Stomach (tissue), 9 donors: ENCODE measurements around the gene IL31RA. TPM values are rescaled to one million over a fixed set of nuclear protein-coding genes. Genes with fewer than 3 reads are reported as not detected.

ENCODE experiments used
- DNase-seq, 2 donors: peaks; one replicate each; pipeline versions ENCODE4 v3.0.0 to v3.0.0-alpha.2; 2013 to 2019
- H3K27ac ChIP-seq, 5 donors: fragments of 200-600 bp in 4 of 5; sonication (generic) in 4 of 5; one replicate each; pipeline ENCODE4 v1.5.1; 2013 to 2019; ENCODE audit warnings: mild to moderate bottlenecking in 1 of 5, moderate library complexity in 1 of 5
- H3K27me3 ChIP-seq, 3 donors: fragments of 200-600 bp; sonication (generic); one replicate each; pipeline ENCODE4 v1.5.1; 2017 to 2019; ENCODE audit warnings: mixed run types in 1 of 3
- H3K36me3 ChIP-seq, 4 donors: fragments of 200-600 bp; sonication (generic); 1 replicate in 3 of 4; 2 replicates in 1 of 4; pipeline ENCODE4 v1.5.1; 2016 to 2019
- H3K4me1 ChIP-seq, 4 donors: fragments of 200-600 bp; sonication (generic); one replicate each; pipeline ENCODE4 v1.5.1; 2016 to 2019
- H3K4me3 ChIP-seq, 4 donors: fragments of 200-600 bp; sonication (generic) in 3 of 4; one replicate each; pipeline ENCODE4 v1.5.1; 2016 to 2019; ENCODE audit warnings: mild to moderate bottlenecking in 1 of 4
- H3K9me3 ChIP-seq, 4 donors: fragments of 200-600 bp; sonication (generic); one replicate each; pipeline ENCODE4 v1.5.1; 2016 to 2019
- EP300 ChIP-seq: sonication (generic); formaldehyde crosslinking; IDR thresholded peaks from one replicate; pipeline ENCODE4 v1.6.1; 2017; ENCODE audit warnings: antibody characterized with exemption
- POLR2A ChIP-seq, 4 donors: fragments of 450-650 bp; IDR thresholded peaks; one replicate each; pipeline ENCODE4 v1.6.1; 2016; ENCODE audit warnings: antibody characterized with exemption in 4 of 4, control low read depth in 2 of 4, mild to moderate bottlenecking in 1 of 4, moderate library complexity in 1 of 4
- POLR2AphosphoS5 ChIP-seq, 3 donors: sonication (generic); formaldehyde crosslinking; IDR thresholded peaks; one replicate each; pipeline ENCODE4 v1.6.1; 2016; ENCODE audit warnings: antibody characterized with exemption in 3 of 3
- WGBS, 5 donors: extraction: QIAGEN DNeasy Blood & Tissue Kit in 3 of 5; methylation state at CpG; one replicate each; pipeline versions ENCODE4 v1.1.5 to v1.1.7; 2013 to 2018; 5-methylcytosine and 5-hydroxymethylcytosine counted together
- intact Hi-C: fragments of 100-400 bp; cut with DNase I; formaldehyde crosslinking; loops from one replicate; pipeline ENCODE4 v1.15.1; 2023; ENCODE audit warnings: low total_unique reads
- polyA plus RNA-seq, 3 donors: library from polyadenylated mRNA; stranded (reverse); fragments of 200-250 nt; gene quantifications; one replicate each; pipeline ENCODE4 v1.2.3, GENCODE V29; 2013
- total RNA-seq, 5 donors: library from RNA; depleted of rRNA; stranded (reverse); fragments of >200 nt; gene quantifications; one replicate each; pipeline versions ENCODE4 v1.1.0 to v1.2.3, GENCODE V29; 2014 to 2016
- TF ChIP-seq, protein P1 (sequence below), 7 experiments: fragments of 450-650 bp in 4 of 7; fragments of 200-600 bp in 3 of 7; sonication (generic) in 3 of 7; IDR thresholded peaks; one replicate each; pipeline ENCODE4 v1.5.1; 2016 to 2019; ENCODE audit warnings: antibody characterized with exemption in 7 of 7, control low read depth in 2 of 7, mild to moderate bottlenecking in 1 of 7
- donor health status: healthy with polysubstance abuse.
- donor health status: Bipolar disorder and iron deficiency.
- donor health status: healthy.

Gene IL31RA
- total and polyA plus RNA-seq, 8 donors: 0.18 to 1.3 TPM; not detected in 6

DNA sequence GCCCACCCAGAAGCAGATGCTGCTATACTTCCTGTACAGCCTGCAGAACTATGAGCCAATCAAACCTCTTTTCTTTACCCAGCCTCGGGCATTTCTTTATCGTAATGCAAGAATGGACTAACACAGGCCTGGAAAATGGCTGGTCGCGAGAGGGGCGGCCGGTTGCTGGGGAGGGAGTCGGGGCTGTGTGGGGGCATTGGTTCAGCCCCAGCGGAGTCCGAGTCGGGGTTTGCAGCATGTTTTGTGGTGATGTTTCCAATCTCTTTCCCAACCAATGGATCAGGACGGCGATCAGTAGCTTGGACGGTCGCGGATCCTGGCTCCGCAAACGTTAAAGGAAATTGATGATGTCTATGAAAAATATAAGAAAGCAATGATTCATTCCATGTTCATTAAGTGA is 18.7 kb upstream of the IL31RA start:
- DNase-seq: no peak
- H3K4me1 ChIP-seq: no peaks in the 10 kb centered on the region
- intact Hi-C loops: no loop called here
- no peaks in the 10 kb centered on the region for H3K36me3 ChIP-seq
- H3K27me3 ChIP-seq: no peaks in the 10 kb centered on the region
- TF ChIP-seq POLR2A (IDR thresholded peaks at IDR 0.05) (no peak), EP300 (no peak), POLR2AphosphoS5 (IDR thresholded peaks at IDR 0.05) (no peak)
- TF ChIP-seq, protein P1, sequence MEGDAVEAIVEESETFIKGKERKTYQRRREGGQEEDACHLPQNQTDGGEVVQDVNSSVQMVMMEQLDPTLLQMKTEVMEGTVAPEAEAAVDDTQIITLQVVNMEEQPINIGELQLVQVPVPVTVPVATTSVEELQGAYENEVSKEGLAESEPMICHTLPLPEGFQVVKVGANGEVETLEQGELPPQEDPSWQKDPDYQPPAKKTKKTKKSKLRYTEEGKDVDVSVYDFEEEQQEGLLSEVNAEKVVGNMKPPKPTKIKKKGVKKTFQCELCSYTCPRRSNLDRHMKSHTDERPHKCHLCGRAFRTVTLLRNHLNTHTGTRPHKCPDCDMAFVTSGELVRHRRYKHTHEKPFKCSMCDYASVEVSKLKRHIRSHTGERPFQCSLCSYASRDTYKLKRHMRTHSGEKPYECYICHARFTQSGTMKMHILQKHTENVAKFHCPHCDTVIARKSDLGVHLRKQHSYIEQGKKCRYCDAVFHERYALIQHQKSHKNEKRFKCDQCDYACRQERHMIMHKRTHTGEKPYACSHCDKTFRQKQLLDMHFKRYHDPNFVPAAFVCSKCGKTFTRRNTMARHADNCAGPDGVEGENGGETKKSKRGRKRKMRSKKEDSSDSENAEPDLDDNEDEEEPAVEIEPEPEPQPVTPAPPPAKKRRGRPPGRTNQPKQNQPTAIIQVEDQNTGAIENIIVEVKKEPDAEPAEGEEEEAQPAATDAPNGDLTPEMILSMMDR (IDR thresholded peaks at IDR 0.05): no peak
- H3K4me3 ChIP-seq: no peak overlapping the region
- H3K9me3 ChIP-seq: peaks cover 0 to 6% (median 0%) of the 10 kb centered on the region in 4 donors
- no peak overlapping the region for H3K27ac ChIP-seq
- WGBS, 5 donors: 95 to 97% (median 96%) methylated on average over 17 of the region's 17 CpGs

DNA sequence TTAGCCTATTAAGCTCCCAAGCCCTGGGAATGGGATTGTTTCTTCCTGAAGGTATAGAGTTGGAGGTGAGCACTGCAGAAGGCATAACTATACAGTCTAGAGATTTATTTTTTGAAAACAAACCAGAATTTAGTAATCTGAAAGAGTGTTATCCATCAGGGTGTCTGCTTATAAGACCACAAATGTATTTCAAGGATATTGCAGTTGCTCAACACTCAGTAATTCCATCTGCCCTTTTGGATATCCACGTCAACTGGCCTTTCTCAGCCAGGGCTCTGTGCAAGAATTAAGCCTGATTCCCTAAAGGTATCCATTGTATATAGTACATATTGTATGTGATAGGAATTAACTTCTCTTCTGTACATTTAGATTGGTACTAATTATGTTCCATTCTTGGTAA is 15.0 kb upstream of the IL31RA start:
- DNase-seq: no peak
- 63 to 86% (median 84%) methylated on average over 1 of the region's 1 CpG for WGBS, 5 donors
- no peaks in the 10 kb centered on the region for H3K27me3 ChIP-seq
- TF ChIP-seq EP300 (no peak), POLR2AphosphoS5 (IDR thresholded peaks at IDR 0.05) (no peak), POLR2A (IDR thresholded peaks at IDR 0.05) (no peak)
- TF ChIP-seq, protein P1 (IDR thresholded peaks at IDR 0.05): no peak
- H3K4me1 ChIP-seq: no peaks in the 10 kb centered on the region
- intact Hi-C loops: no loop called here
- H3K36me3 ChIP-seq: no peaks in the 10 kb centered on the region
- H3K4me3 ChIP-seq: no peak overlapping the region
- H3K27ac ChIP-seq: no peak overlapping the region
- peaks cover 0 to 6% (median 0%) of the 10 kb centered on the region in 4 donors for H3K9me3 ChIP-seq

DNA sequence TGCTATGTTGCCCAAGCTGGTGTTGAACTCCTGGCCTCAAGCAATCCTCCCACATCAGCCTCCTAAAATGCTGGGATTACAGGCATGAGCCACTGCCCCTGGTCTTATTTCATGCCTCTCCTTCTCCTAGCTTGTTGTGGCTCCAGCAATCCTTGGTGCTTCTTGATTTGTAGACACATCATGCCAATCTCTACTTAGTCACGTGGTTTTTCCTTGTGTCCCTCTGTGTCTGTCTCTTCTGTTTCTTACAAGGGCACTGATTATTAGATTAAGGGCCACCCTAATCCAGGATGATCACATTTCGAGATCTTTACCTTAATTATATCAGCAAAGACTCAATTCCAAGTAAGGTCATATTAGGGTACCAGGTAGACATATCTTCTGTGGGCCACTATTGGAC is 9.2 kb upstream of the IL31RA start:
- Histone ChIP-seq H3K27me3 (no peaks in the 10 kb centered on the region), H3K27ac (no peak overlapping the region), H3K4me3 (no peak overlapping the region), H3K4me1 (no peaks in the 10 kb centered on the region), H3K9me3 (peaks cover 0 to 10% (median 0%) of the 10 kb centered on the region in 4 donors), H3K36me3 (no peaks in the 10 kb centered on the region)
- WGBS, 5 donors: 73 to 83% (median 77%) methylated on average over 2 of the region's 2 CpGs
- intact Hi-C loops: no loop called here
- DNase-seq: no peak
- TF ChIP-seq POLR2A (IDR thresholded peaks at IDR 0.05) (no peak), EP300 (no peak), POLR2AphosphoS5 (IDR thresholded peaks at IDR 0.05) (no peak)
- TF ChIP-seq, protein P1 (IDR thresholded peaks at IDR 0.05): no peak

DNA sequence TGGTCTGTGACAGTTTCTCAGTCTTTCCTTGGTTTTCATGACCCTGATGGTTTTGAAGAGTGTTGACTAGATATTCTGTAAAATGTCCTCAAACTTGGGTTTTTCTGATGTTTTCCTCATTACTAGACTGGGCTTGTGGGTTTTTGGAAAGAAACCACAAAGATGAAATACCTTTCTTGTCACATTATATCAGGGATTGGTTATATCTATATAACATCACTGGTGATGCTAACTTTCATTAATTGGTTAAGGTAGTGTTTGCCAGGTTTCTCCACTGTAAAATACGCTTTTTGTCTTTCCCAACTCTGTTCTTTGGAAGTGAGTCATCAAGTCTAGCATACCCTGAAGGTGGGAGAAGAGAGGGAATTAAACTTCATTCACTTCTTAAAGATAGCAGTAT is 3.3 kb upstream of the IL31RA start:
- no peak for DNase-seq
- H3K9me3 ChIP-seq: peaks cover 0 to 10% (median 0%) of the 10 kb centered on the region in 4 donors
- H3K4me1 ChIP-seq: no peaks in the 10 kb centered on the region
- intact Hi-C loops: no loop called here
- H3K36me3 ChIP-seq: no peaks in the 10 kb centered on the region
- H3K4me3 ChIP-seq: no peak overlapping the region
- no peaks in the 10 kb centered on the region for H3K27me3 ChIP-seq
- 53 to 77% (median 71%) methylated on average over 1 of the region's 1 CpG for WGBS, 5 donors
- H3K27ac ChIP-seq: no peak overlapping the region
- TF ChIP-seq, protein P1 (IDR thresholded peaks at IDR 0.05): no peak
- no peak for TF ChIP-seq POLR2A (IDR thresholded peaks at IDR 0.05)
- no peak for TF ChIP-seq POLR2AphosphoS5 (IDR thresholded peaks at IDR 0.05)
- no peak for TF ChIP-seq EP300
